ENCODE measurements around the gene A2ML1.
"Not testable (repeated sequence)": the region's sequence is repeated elsewhere in the genome, so short reads cannot be mapped to it uniquely, and the experiment has no call there.

- TF ChIP-seq, protein P1, sequence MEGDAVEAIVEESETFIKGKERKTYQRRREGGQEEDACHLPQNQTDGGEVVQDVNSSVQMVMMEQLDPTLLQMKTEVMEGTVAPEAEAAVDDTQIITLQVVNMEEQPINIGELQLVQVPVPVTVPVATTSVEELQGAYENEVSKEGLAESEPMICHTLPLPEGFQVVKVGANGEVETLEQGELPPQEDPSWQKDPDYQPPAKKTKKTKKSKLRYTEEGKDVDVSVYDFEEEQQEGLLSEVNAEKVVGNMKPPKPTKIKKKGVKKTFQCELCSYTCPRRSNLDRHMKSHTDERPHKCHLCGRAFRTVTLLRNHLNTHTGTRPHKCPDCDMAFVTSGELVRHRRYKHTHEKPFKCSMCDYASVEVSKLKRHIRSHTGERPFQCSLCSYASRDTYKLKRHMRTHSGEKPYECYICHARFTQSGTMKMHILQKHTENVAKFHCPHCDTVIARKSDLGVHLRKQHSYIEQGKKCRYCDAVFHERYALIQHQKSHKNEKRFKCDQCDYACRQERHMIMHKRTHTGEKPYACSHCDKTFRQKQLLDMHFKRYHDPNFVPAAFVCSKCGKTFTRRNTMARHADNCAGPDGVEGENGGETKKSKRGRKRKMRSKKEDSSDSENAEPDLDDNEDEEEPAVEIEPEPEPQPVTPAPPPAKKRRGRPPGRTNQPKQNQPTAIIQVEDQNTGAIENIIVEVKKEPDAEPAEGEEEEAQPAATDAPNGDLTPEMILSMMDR (IDR thresholded peaks at IDR 0.05), result not testable (repeated sequence)
- TF ChIP-seq POLR2A (IDR thresholded peaks at IDR 0.05), result not testable (repeated sequence)
Measured at GRCh38 chr12:8789341-8790013, 32.9 kb upstream of the A2ML1 start.
